GM19239 (cell line): ENCODE measurements around the gene AHNAK2.

Experiments used
- DNase-seq: peaks from one replicate; pipeline ENCODE4 v3.0.0; 2011; ENCODE audit warnings: low spot score; ENCODE audit not compliant: insufficient read length
- FAIRE-seq: peaks from 2 replicates; lab custom pipeline; 2011; peaks lifted over from hg19 to GRCh38; lab: Jason Lieb, UNC

The AHNAK2 gene

GRCh38 chr14:104974665-104975390 lies 3.3 kb downstream of the AHNAK2 start:
- DNase-seq (no peak), FAIRE-seq (no peak)

GRCh38 chr14:104974146-104974541 lies 4.0 kb downstream of the AHNAK2 start:
- DNase-seq (no peak), FAIRE-seq (no peak)

- no peak for DNase-seq
- no peak for FAIRE-seq
Measured at GRCh38 chr14:104973385-104974145, 4.6 kb downstream of the AHNAK2 start.

- DNase-seq (no peak), FAIRE-seq (no peak)
Measured at GRCh38 chr14:104973135-104973384, 5.1 kb downstream of the AHNAK2 start.

GRCh38 chr14:104972301-104973134 lies 5.7 kb downstream of the AHNAK2 start:
- FAIRE-seq (no peak), DNase-seq (no peak)

GRCh38 chr14:104971447-104972240 lies 6.5 kb downstream of the AHNAK2 start:
- DNase-seq (no peak), FAIRE-seq (no peak)

GRCh38 chr14:104970231-104971068 lies 7.7 kb downstream of the AHNAK2 start:
- DNase-seq (no peak), FAIRE-seq (no peak)

- no peak for FAIRE-seq
- no peak for DNase-seq
Measured at GRCh38 chr14:104969741-104970230, 8.4 kb downstream of the AHNAK2 start.

GRCh38 chr14:104968541-104969401 lies 9.4 kb downstream of the AHNAK2 start:
- no peak for FAIRE-seq

GRCh38 chr14:104968153-104968527 lies 10.0 kb downstream of the AHNAK2 start:
- FAIRE-seq (no peak), DNase-seq (no peak)

More at GRCh38 chr14:104968541-104969401, 9.4 kb downstream of the AHNAK2 start:
- DNase-seq, result no peak

GRCh38 chr14:104967386-104968152 lies 10.6 kb downstream of the AHNAK2 start:
- FAIRE-seq, result no peak
- DNase-seq, result no peak

GRCh38 chr14:104966981-104967385 lies 11.2 kb downstream of the AHNAK2 start:
- FAIRE-seq (no peak), DNase-seq (no peak)

- DNase-seq (no peak), FAIRE-seq (no peak)
Measured at GRCh38 chr14:104966261-104966865, 11.8 kb downstream of the AHNAK2 start.

GRCh38 chr14:104965561-104966231 lies 12.5 kb downstream of the AHNAK2 start:
- FAIRE-seq (no peak), DNase-seq (no peak)

GRCh38 chr14:104964546-104964945 lies 13.6 kb downstream of the AHNAK2 start:
- FAIRE-seq, result no peak
- no peak for DNase-seq
